Testis (tissue), 3 donors: ENCODE measurements around the gene RAB11FIP5. TPM values are rescaled to one million over a fixed set of nuclear protein-coding genes. Genes with fewer than 3 reads are reported as not detected.

ENCODE experiments used
- DNase-seq: peaks from one replicate; pipeline ENCODE4 v3.0.0-alpha.2; 2019
- H3K27ac ChIP-seq, 2 donors: fragments of 200-600 bp; sonication (generic); one replicate each; pipeline ENCODE4 v1.5.1; 2019
- H3K27me3 ChIP-seq: fragments of 200-600 bp; sonication (generic); one replicate; pipeline ENCODE4 v1.5.1; 2019
- H3K36me3 ChIP-seq: fragments of 200-600 bp; sonication (generic); one replicate; pipeline ENCODE4 v1.5.1; 2017; ENCODE audit warnings: low read depth; ENCODE audit errors: missing control alignments
- H3K4me1 ChIP-seq: fragments of 200-600 bp; sonication (generic); one replicate; pipeline ENCODE4 v1.5.1; 2019
- H3K4me3 ChIP-seq, 2 donors: fragments of 200-600 bp; sonication (generic); one replicate each; pipeline ENCODE4 v1.5.1; 2017 to 2019
- H3K9me3 ChIP-seq: fragments of 200-600 bp; sonication (generic); one replicate; pipeline ENCODE4 v1.5.1; 2017
- CTCF ChIP-seq, 3 experiments: fragments of 450-650 bp in 2 of 3; fragments of 200-600 bp in 1 of 3; sonication (generic) in 1 of 3; IDR thresholded peaks; one replicate each; pipeline ENCODE4 v1.5.1; 2016 to 2019; ENCODE audit warnings: antibody characterized with exemption in 3 of 3, mild to moderate bottlenecking in 2 of 3, moderate library complexity in 1 of 3
- POLR2A ChIP-seq: fragments of 450-650 bp; IDR thresholded peaks from one replicate; pipeline ENCODE4 v1.6.1; 2017; ENCODE audit warnings: antibody characterized with exemption, mild to moderate bottlenecking, moderate library complexity
- whole genome bisulfite sequencing, 2 donors: methylation state at CpG; one replicate each; pipeline ENCODE4 v1.1.5; 2018; 5-methylcytosine and 5-hydroxymethylcytosine counted together
- intact Hi-C: fragments of 100-400 bp; cut with DNase I; formaldehyde crosslinking; loops from one replicate; pipeline ENCODE4 v1.15.1; 2023; ENCODE audit warnings: low total_unique reads
- polyA plus RNA-seq: library from polyadenylated mRNA; stranded (reverse); fragments of 350-450 nt; fragmentation: Illumina TruSeq; extraction: RNeasy Lipid Tissue Mini Kit (QIAGEN cat#74804); gene quantifications from one replicate; pipeline ENCODE4 v1.2.3, GENCODE V29; 2014; ENCODE audit warnings: low read depth, low replicate concordance; ENCODE audit not compliant: insufficient read depth
- total RNA-seq, 2 donors: library from RNA; depleted of rRNA; stranded (reverse); fragments of >200 nt; gene quantifications; one replicate each; pipeline ENCODE4 v1.2.3, GENCODE V29; 2016

Gene RAB11FIP5
- total and polyA plus RNA-seq, 3 donors from 2014 or later: 108 to 332 (median 168) TPM

GRCh38 chr2:73031725-73032701 lies 80.7 kb downstream of the RAB11FIP5 start:
- DNase-seq: no peak
- H3K9me3 ChIP-seq: no peaks in the 10 kb centered on the region
- H3K27me3 ChIP-seq: no peaks in the 10 kb centered on the region
- intact Hi-C loops: no loop called here
- WGBS, 2 donors: 84 to 86% methylated on average over 9 to 10 of the region's 10 CpGs
- no peak overlapping the region for H3K4me3 ChIP-seq
- peaks cover 2% of the 10 kb centered on the region for H3K4me1 ChIP-seq
- H3K27ac ChIP-seq: no peak overlapping the region
- TF ChIP-seq CTCF (IDR thresholded peaks at IDR 0.05): no peak
- TF ChIP-seq POLR2A: no peak
- no peaks in the 10 kb centered on the region for H3K36me3 ChIP-seq

GRCh38 chr2:73031095-73031678 lies 81.6 kb downstream of the RAB11FIP5 start:
- TF ChIP-seq POLR2A (no peak), CTCF (IDR thresholded peaks at IDR 0.05) (no peak)
- Histone ChIP-seq H3K27ac (no peak overlapping the region), H3K4me1 (peaks cover 2% of the 10 kb centered on the region), H3K36me3 (no peaks in the 10 kb centered on the region), H3K9me3 (no peaks in the 10 kb centered on the region), H3K27me3 (no peaks in the 10 kb centered on the region), H3K4me3 (no peak overlapping the region)
- intact Hi-C loops: no loop called here
- WGBS, 2 donors: 94 to 97% methylated on average over 3 of the region's 3 CpGs
- no peak for DNase-seq

- Histone ChIP-seq H3K4me3 (no peak overlapping the region), H3K27me3 (no peaks in the 10 kb centered on the region), H3K9me3 (no peaks in the 10 kb centered on the region), H3K4me1 (peaks cover 2% of the 10 kb centered on the region), H3K27ac (no peak overlapping the region), H3K36me3 (no peaks in the 10 kb centered on the region)
- intact Hi-C loops: no loop called here
- DNase-seq: no peak
- 57 to 78% methylated on average over 10 of the region's 10 CpGs for WGBS, 2 donors
- no peak for TF ChIP-seq POLR2A
- TF ChIP-seq CTCF (IDR thresholded peaks at IDR 0.05): no peak
These were observed 83.9 kb downstream of the RAB11FIP5 start for GRCh38 chr2:73028841-73029240.

- Histone ChIP-seq H3K4me1 (peaks cover 2% of the 10 kb centered on the region), H3K4me3 (no peak overlapping the region), H3K36me3 (no peaks in the 10 kb centered on the region), H3K27ac (no peak overlapping the region), H3K9me3 (no peaks in the 10 kb centered on the region), H3K27me3 (no peaks in the 10 kb centered on the region)
- WGBS, 2 donors: 67 to 90% methylated on average over 1 of the region's 1 CpG
- TF ChIP-seq CTCF (IDR thresholded peaks at IDR 0.05) (no peak), POLR2A (no peak)
- intact Hi-C loops: no loop called here
- DNase-seq: no peak
These were observed 85.4 kb downstream of the RAB11FIP5 start for GRCh38 chr2:73027340-73027739.
